ENCODE results near the gene PPP2R3A. TPM values are rescaled to one million over a fixed set of nuclear protein-coding genes. Genes with fewer than 3 reads are reported as not detected.
"Not testable (repeated sequence)": the region's sequence is repeated elsewhere in the genome, so short reads cannot be mapped to it uniquely, and the experiment has no call there.

PPP2R3A gene
- total RNA-seq, 1 donor from 2014 or later: 25.9 TPM

- DNase-seq (ENCODE audit: low read depth): no peak
- TF ChIP-seq, protein P1, sequence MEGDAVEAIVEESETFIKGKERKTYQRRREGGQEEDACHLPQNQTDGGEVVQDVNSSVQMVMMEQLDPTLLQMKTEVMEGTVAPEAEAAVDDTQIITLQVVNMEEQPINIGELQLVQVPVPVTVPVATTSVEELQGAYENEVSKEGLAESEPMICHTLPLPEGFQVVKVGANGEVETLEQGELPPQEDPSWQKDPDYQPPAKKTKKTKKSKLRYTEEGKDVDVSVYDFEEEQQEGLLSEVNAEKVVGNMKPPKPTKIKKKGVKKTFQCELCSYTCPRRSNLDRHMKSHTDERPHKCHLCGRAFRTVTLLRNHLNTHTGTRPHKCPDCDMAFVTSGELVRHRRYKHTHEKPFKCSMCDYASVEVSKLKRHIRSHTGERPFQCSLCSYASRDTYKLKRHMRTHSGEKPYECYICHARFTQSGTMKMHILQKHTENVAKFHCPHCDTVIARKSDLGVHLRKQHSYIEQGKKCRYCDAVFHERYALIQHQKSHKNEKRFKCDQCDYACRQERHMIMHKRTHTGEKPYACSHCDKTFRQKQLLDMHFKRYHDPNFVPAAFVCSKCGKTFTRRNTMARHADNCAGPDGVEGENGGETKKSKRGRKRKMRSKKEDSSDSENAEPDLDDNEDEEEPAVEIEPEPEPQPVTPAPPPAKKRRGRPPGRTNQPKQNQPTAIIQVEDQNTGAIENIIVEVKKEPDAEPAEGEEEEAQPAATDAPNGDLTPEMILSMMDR (conservative IDR thresholded peaks at IDR 0.05; ENCODE audit: low read depth, low read length): no peak
These were observed 187.4 kb downstream of the PPP2R3A start for GRCh38 chr3:136152963-136153362.

DNA sequence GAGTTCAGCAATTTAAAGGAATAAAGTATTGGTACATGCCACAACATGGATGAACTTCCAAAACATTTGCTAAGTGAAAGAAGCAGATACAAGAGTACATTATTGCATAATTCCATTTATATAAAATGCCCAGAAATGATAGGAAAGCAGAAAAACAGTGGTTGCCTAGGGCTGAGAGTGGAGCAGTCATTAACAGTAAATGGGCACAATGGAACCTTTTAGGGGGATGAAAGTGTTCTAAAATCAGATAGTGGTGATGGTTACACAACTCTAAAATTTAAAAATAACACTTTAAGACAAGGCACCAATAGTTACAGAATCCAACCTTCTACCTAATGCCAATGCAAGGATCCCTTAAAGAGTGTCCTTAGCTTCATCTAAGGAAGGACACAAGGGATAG lies 196.0 kb downstream of the PPP2R3A start:
- no peak overlapping the region for H3K4me3 ChIP-seq (ENCODE audit: low read depth, low read length)
- TF ChIP-seq, protein P1 (conservative IDR thresholded peaks at IDR 0.05; ENCODE audit: low read depth, low read length): no peak
- no peak for DNase-seq (ENCODE audit: low read depth)

More at GRCh38 chr3:136152963-136153362, 187.4 kb downstream of the PPP2R3A start:
- no peak overlapping the region for H3K4me3 ChIP-seq (ENCODE audit: low read depth, low read length)

GRCh38 chr3:136162322-136162721 lies 196.8 kb downstream of the PPP2R3A start:
- no peak overlapping the region for H3K4me3 ChIP-seq (ENCODE audit: low read depth, low read length)
- DNase-seq (ENCODE audit: low read depth): no peak
- TF ChIP-seq, protein P1 (conservative IDR thresholded peaks at IDR 0.05; ENCODE audit: low read depth, low read length): no peak

DNA sequence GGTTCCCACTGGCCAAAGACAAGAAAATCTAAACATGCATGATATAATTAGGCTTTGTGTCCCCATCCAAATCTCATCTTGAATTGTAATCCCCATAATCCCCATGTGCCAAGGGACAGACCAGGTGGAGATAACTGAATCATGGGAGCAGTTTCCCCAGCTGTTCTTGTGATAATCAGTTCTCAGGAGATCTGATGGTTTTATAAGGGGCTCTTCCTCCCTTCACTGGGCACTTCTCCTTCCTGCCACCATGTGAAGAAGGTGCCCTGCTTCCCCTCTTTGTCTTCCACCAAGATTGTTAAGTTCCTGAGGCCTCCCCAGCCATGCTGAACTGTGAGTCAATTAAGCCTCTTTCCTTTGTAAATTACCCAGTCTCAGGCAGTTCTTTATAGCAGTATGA lies 198.1 kb downstream of the PPP2R3A start:
- DNase-seq (ENCODE audit: low read depth); H3K4me3 ChIP-seq (ENCODE audit: low read depth, low read length): not testable (repeated sequence)

- no peak overlapping the region for H3K4me3 ChIP-seq (ENCODE audit: low read depth, low read length)
- TF ChIP-seq, protein P1 (conservative IDR thresholded peaks at IDR 0.05; ENCODE audit: low read depth, low read length): no peak
These were observed 201.0 kb downstream of the PPP2R3A start for GRCh38 chr3:136166507-136166906.

GRCh38 chr3:136168236-136168635 lies 202.7 kb downstream of the PPP2R3A start:
- not testable (repeated sequence) for H3K4me3 ChIP-seq (ENCODE audit: low read depth, low read length)

More at GRCh38 chr3:136166507-136166906, 201.0 kb downstream of the PPP2R3A start:
- no peak for DNase-seq (ENCODE audit: low read depth)

GRCh38 chr3:136171097-136171542 lies 205.6 kb downstream of the PPP2R3A start:
- TF ChIP-seq, protein P1 (conservative IDR thresholded peaks at IDR 0.05; ENCODE audit: low read depth, low read length): no peak
- H3K4me3 ChIP-seq (ENCODE audit: low read depth, low read length): no peak overlapping the region
- DNase-seq (ENCODE audit: low read depth): peak; percentile 43

More at GRCh38 chr3:136168236-136168635, 202.7 kb downstream of the PPP2R3A start:
- DNase-seq (ENCODE audit: low read depth): not testable (repeated sequence)

GRCh38 chr3:136173939-136174490 lies 208.5 kb downstream of the PPP2R3A start:
- TF ChIP-seq, protein P1 (conservative IDR thresholded peaks at IDR 0.05; ENCODE audit: low read depth, low read length): no peak
- no peak overlapping the region for H3K4me3 ChIP-seq (ENCODE audit: low read depth, low read length)
- no peak for DNase-seq (ENCODE audit: low read depth)
